Naive B cell (primary cell): ENCODE measurements around the gene MVP. TPM values are rescaled to one million over a fixed set of nuclear protein-coding genes. Genes with fewer than 3 reads are reported as not detected.
"Not testable (repeated sequence)": the region's sequence is repeated elsewhere in the genome, so short reads cannot be mapped to it uniquely, and the experiment has no call there.

Source experiments
- ATAC-seq, 2 donors: fragments of 150-1000 bp; cut with Tn5 transposase; 2 replicates each; pipeline ENCODE4 v1.10.0; 2021; ENCODE audit warnings: low read depth in 2 of 2, mild to moderate bottlenecking in 2 of 2, moderate library complexity in 2 of 2
- DNase-seq: peaks from one replicate; pipeline ENCODE4 v3.0.0; 2022
- H3K27ac Mint-ChIP-seq, 6 donors: one replicate each; pipeline ENCODE4 v1.8.0; 2020 to 2022; ENCODE audit warnings: mild to moderate bottlenecking in 6 of 6, mixed read lengths in 6 of 6, moderate library complexity in 5 of 6, inconsistent platforms in 2 of 6
- H3K27me3 Mint-ChIP-seq, 3 donors: one replicate each; pipeline ENCODE4 v1.8.0; 2021 to 2022; ENCODE audit warnings: mixed read lengths in 3 of 3, mild to moderate bottlenecking in 1 of 3
- H3K36me3 Mint-ChIP-seq, 2 donors: one replicate each; pipeline ENCODE4 v1.8.0; 2020 to 2022; ENCODE audit warnings: mixed read lengths in 2 of 2, inconsistent platforms in 1 of 2, mild to moderate bottlenecking in 1 of 2
- H3K4me1 Mint-ChIP-seq, 3 donors: one replicate each; pipeline ENCODE4 v1.8.0; 2020 to 2022; ENCODE audit warnings: mixed read lengths in 3 of 3, inconsistent platforms in 1 of 3, mild to moderate bottlenecking in 1 of 3, moderate library complexity in 1 of 3
- H3K4me3 Mint-ChIP-seq, 8 donors: one replicate each; pipeline ENCODE4 v1.8.0; 2020 to 2022; ENCODE audit warnings: mild to moderate bottlenecking in 8 of 8, mixed read lengths in 8 of 8, moderate library complexity in 8 of 8, inconsistent platforms in 2 of 8
- H3K9me3 Mint-ChIP-seq, 7 donors: one replicate each; pipeline ENCODE4 v1.8.0; 2020 to 2022; ENCODE audit warnings: mixed read lengths in 7 of 7, mild to moderate bottlenecking in 5 of 7, inconsistent platforms in 2 of 7, moderate library complexity in 1 of 7
- polyA plus RNA-seq, 6 donors: library from polyadenylated mRNA; unstranded; fragments of 300-500 nt; fragmentation: Illumina TruSeq; gene quantifications; one replicate each; pipeline ENCODE4 v1.2.3, GENCODE V29; 2021; ENCODE audit warnings: low read depth in 6 of 6

The MVP gene
- polyA plus RNA-seq, 6 donors from 2014 or later: 39.7 to 61.4 (median 43.9) TPM

GRCh38 chr16:29790183-29790948 is 29.9 kb upstream of the MVP start, which contains the start of gene KIF22:
TSS of gene KIF22 (plus strand) at chr16:29790751. CDS start at chr16:29790760, 9 bp downstream.
- no peaks in the 10 kb centered on the region for H3K9me3 Mint-ChIP-seq
- peaks cover 34 to 40% (median 35%) of the 10 kb centered on the region in 3 donors for H3K4me1 Mint-ChIP-seq
- peak within 1 kb of the TSS; percentile 88 to 99 (median 98) for H3K4me3 Mint-ChIP-seq
- DNase-seq (peak; percentile 100), ATAC-seq (peak; percentile 91)
- H3K36me3 Mint-ChIP-seq: no peaks in the 10 kb centered on the region
- no peaks in the 10 kb centered on the region for H3K27me3 Mint-ChIP-seq
- peak within 1 kb of the TSS; percentile 94 to 99 (median 96) for H3K27ac Mint-ChIP-seq

- ATAC-seq: peak in 1 of 2 donors; percentile 8
- Mint-ChIP-seq H3K4me3 (peak overlapping the region; percentile 88 to 99 (median 98)), H3K9me3 (no peaks in the 10 kb centered on the region), H3K27me3 (no peaks in the 10 kb centered on the region), H3K27ac (peak overlapping the region; percentile 94 to 99 (median 96)), H3K36me3 (no peaks in the 10 kb centered on the region), H3K4me1 (peaks cover 31 to 36% (median 31%) of the 10 kb centered on the region in 3 donors)
- DNase-seq: no peak
These were observed 29.1 kb upstream of the MVP start for GRCh38 chr16:29790949-29791844.

- H3K4me3 Mint-ChIP-seq: peak overlapping the region; percentile 51 to 99 (median 93)
- no peaks in the 10 kb centered on the region for H3K27me3 Mint-ChIP-seq
- H3K9me3 Mint-ChIP-seq: no peaks in the 10 kb centered on the region
- DNase-seq (no peak), ATAC-seq (no peak)
- peak overlapping the region in 2 of 6 donors; percentile 69 to 99 for H3K27ac Mint-ChIP-seq
- H3K4me1 Mint-ChIP-seq: peaks cover 31 to 36% (median 31%) of the 10 kb centered on the region in 3 donors
- H3K36me3 Mint-ChIP-seq: peaks cover 0 to 6% of the 10 kb centered on the region in 2 donors
These were observed 28.1 kb upstream of the MVP start for GRCh38 chr16:29791845-29792807.

GRCh38 chr16:29793153-29793552 is 27.1 kb upstream of the MVP start:
- not testable (repeated sequence) for H3K36me3 Mint-ChIP-seq, ATAC-seq, H3K27me3 Mint-ChIP-seq, H3K9me3 Mint-ChIP-seq, H3K4me3 Mint-ChIP-seq, H3K27ac Mint-ChIP-seq, DNase-seq
- H3K4me1 Mint-ChIP-seq: peaks cover 31 to 36% (median 31%) of the 10 kb centered on the region in 3 donors

GRCh38 chr16:29794231-29794710 is 26.0 kb upstream of the MVP start:
- Mint-ChIP-seq H3K9me3 (no peaks in the 10 kb centered on the region), H3K36me3 (peaks cover 8 to 15% of the 10 kb centered on the region in 2 donors), H3K4me3 (peak overlapping the region in 2 of 8 donors; percentile 42 to 47), H3K27me3 (no peaks in the 10 kb centered on the region), H3K27ac (no peak overlapping the region), H3K4me1 (peaks cover 28 to 36% (median 29%) of the 10 kb centered on the region in 3 donors)
- no peak for ATAC-seq
- no peak for DNase-seq

GRCh38 chr16:29802416-29802935 is 17.8 kb upstream of the MVP start:
- H3K4me1 Mint-ChIP-seq: peaks cover 19 to 22% (median 21%) of the 10 kb centered on the region in 3 donors
- no peaks in the 10 kb centered on the region for H3K27me3 Mint-ChIP-seq
- DNase-seq (no peak), ATAC-seq (no peak)
- H3K36me3 Mint-ChIP-seq: peaks cover 0 to 15% of the 10 kb centered on the region in 2 donors
- H3K9me3 Mint-ChIP-seq: no peaks in the 10 kb centered on the region
- peak overlapping the region in 6 of 8 donors; percentile 20 to 94 (median 56) for H3K4me3 Mint-ChIP-seq
- peak overlapping the region in 2 of 6 donors; percentile 39 to 47 for H3K27ac Mint-ChIP-seq

- H3K9me3 Mint-ChIP-seq: no peaks in the 10 kb centered on the region
- peaks cover 0 to 7% of the 10 kb centered on the region in 2 donors for H3K36me3 Mint-ChIP-seq
- no peaks in the 10 kb centered on the region for H3K27me3 Mint-ChIP-seq
- ATAC-seq (no peak), DNase-seq (no peak)
- peaks cover 34 to 37% (median 35%) of the 10 kb centered on the region in 3 donors for H3K4me1 Mint-ChIP-seq
- H3K4me3 Mint-ChIP-seq: peak overlapping the region; percentile 94 to 100 (median 100)
- peak overlapping the region; percentile 36 to 98 (median 94) for H3K27ac Mint-ChIP-seq
These were observed 16.2 kb upstream of the MVP start for GRCh38 chr16:29804020-29804419.

- peak overlapping the region; percentile 98 to 100 (median 100) for H3K27ac Mint-ChIP-seq
These were observed 15.6 kb upstream of the MVP start for GRCh38 chr16:29804455-29805231.

GRCh38 chr16:29805232-29806098 is 14.8 kb upstream of the MVP start:
- peaks cover 0 to 7% of the 10 kb centered on the region in 2 donors for H3K36me3 Mint-ChIP-seq
- peaks cover 38 to 45% (median 39%) of the 10 kb centered on the region in 3 donors for H3K4me1 Mint-ChIP-seq
- ATAC-seq (peak; percentile 70 to 75), DNase-seq (peak; percentile 98)
- H3K4me3 Mint-ChIP-seq: peak overlapping the region; percentile 94 to 100 (median 100)
- H3K27ac Mint-ChIP-seq: peak overlapping the region; percentile 98 to 100 (median 100)
- no peaks in the 10 kb centered on the region for H3K9me3 Mint-ChIP-seq
- H3K27me3 Mint-ChIP-seq: no peaks in the 10 kb centered on the region

More at GRCh38 chr16:29804455-29805231, 15.6 kb upstream of the MVP start:
- ATAC-seq (no peak), DNase-seq (no peak)
- Mint-ChIP-seq H3K9me3 (no peaks in the 10 kb centered on the region), H3K4me3 (peak overlapping the region; percentile 94 to 100 (median 100)), H3K4me1 (peaks cover 35 to 37% (median 36%) of the 10 kb centered on the region in 3 donors), H3K36me3 (peaks cover 0 to 7% of the 10 kb centered on the region in 2 donors), H3K27me3 (no peaks in the 10 kb centered on the region)

- peak in 1 of 2 donors; percentile 3 for ATAC-seq
- peak; percentile 60 for DNase-seq
- Mint-ChIP-seq H3K27ac (peak within 1 kb of the TSS; percentile 98 to 100 (median 100)), H3K27me3 (no peaks in the 10 kb centered on the region), H3K36me3 (peaks cover 0 to 7% of the 10 kb centered on the region in 2 donors), H3K9me3 (no peaks in the 10 kb centered on the region), H3K4me3 (peak within 1 kb of the TSS; percentile 95 to 100 (median 100)), H3K4me1 (peaks cover 44 to 52% (median 45%) of the 10 kb centered on the region in 3 donors)
These were observed 14.1 kb upstream of the MVP start, which contains the start of gene MAZ for GRCh38 chr16:29806099-29806579. TSS of gene MAZ (plus strand) at chr16:29806529. CDS start at chr16:29806702, 173 bp downstream.
